Measurements from ENCODE around the gene SMOC2. TPM values are rescaled to one million over a fixed set of nuclear protein-coding genes. Genes with fewer than 3 reads are reported as not detected.

The SMOC2 gene
- total RNA-seq, 1 experiment from 2014 or later, result 0.42 TPM

DNA sequence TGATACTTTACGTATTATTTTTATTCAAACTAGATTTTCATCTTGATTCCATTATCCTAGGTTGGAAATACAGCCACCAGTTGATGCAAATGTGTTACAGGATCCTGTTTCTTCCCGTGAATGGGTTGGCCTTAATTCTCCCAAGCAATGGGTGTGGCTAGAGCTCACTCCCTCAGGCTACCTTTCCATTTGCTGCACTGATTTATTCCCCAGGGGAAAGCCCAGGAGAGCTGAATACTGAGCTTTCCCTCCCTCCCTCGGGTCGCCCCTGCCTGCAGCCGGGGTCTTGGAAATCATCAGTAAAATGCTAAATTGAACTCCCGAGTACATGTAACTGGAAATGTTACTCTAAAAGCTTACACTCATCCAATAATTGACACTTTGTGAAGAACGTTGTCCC lies 9.9 kb downstream of the SMOC2 start:
- no peaks in the 10 kb centered on the region for H3K9me3 ChIP-seq (ENCODE audit: control insufficient read depth in 1 of 2, insufficient read depth in 1 of 2, low read depth in 1 of 2, low read length in 2 of 2)
- no peaks in the 10 kb centered on the region for H3K9me2 ChIP-seq (ENCODE audit: insufficient read depth)
- ChIA-PET POLR2A (no interaction called here), RAD21 (ENCODE audit: low non-redundant PET in 1 of 2, low total read pairs in 2 of 2, uncharacterized antibody in 2 of 2, unreplicated experiment in 2 of 2) (no interaction called here), CTCF (no interaction called here)
- ATAC-seq, result no peak
- no peak overlapping the region for H3K27ac ChIP-seq (ENCODE audit: low read depth, low read length)
- no peaks in the 10 kb centered on the region for H4K20me1 ChIP-seq (ENCODE audit: insufficient read depth)
- H3K36me3 ChIP-seq (ENCODE audit: control insufficient read depth in 1 of 2, insufficient read depth in 2 of 2, low read length in 2 of 2), result no peaks in the 10 kb centered on the region
- no peak for DNase-seq (ENCODE audit: low read depth, low spot score)
- no peak overlapping the region for H3K4me3 ChIP-seq (replicated peaks in 1 of 2; ENCODE audit: low read depth in 1 of 2, low read length in 2 of 2)
- no peak overlapping the region for H3K9ac ChIP-seq (ENCODE audit: low read length)
- no peak overlapping the region for H3K4me2 ChIP-seq (ENCODE audit: low read length)
- intact Hi-C loops (cut with micrococcal nuclease), result no loop called here
- no peaks in the 10 kb centered on the region for H3K4me1 ChIP-seq (ENCODE audit: control insufficient read depth in 1 of 2, insufficient read depth in 2 of 2, low read length in 2 of 2)
- TF ChIP-seq SP1 (IDR thresholded peaks at IDR 0.05; ENCODE audit: low read depth) (no peak), CEBPB (IDR thresholded peaks at IDR 0.05; ENCODE audit: low read depth) (no peak), RAD21 (IDR thresholded peaks at IDR 0.05; ENCODE audit: low read depth) (no peak), ZFX (IDR thresholded peaks at IDR 0.05) (no peak), SRF (IDR thresholded peaks at IDR 0.05; ENCODE audit: low read depth) (no peak), CBX3 (IDR thresholded peaks at IDR 0.05; ENCODE audit: low read depth) (no peak), TCF7L2 (IDR thresholded peaks at IDR 0.05; ENCODE audit: borderline replicate concordance, extremely low read depth, insufficient read depth, insufficient read length) (no peak), EZH2phosphoT487 (IDR thresholded peaks at IDR 0.05; ENCODE audit: borderline replicate concordance) (no peak), FOSL1 (IDR thresholded peaks at IDR 0.05; ENCODE audit: low read depth) (no peak), ZNF274 (IDR thresholded peaks at IDR 0.05; ENCODE audit: low read depth, low read length) (no peak), ELF1 (IDR thresholded peaks at IDR 0.05; ENCODE audit: borderline replicate concordance, low read depth) (no peak), JUND (IDR thresholded peaks at IDR 0.05) (no peak), POLR2AphosphoS5 (IDR thresholded peaks at IDR 0.05; ENCODE audit: low read depth, low read length) (no peak), SIN3A (IDR thresholded peaks at IDR 0.05; ENCODE audit: low read depth) (no peak)
- TF ChIP-seq, protein P1, sequence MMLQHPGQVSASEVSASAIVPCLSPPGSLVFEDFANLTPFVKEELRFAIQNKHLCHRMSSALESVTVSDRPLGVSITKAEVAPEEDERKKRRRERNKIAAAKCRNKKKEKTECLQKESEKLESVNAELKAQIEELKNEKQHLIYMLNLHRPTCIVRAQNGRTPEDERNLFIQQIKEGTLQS (IDR thresholded peaks at IDR 0.05), result no peak
- TF ChIP-seq, protein P2, sequence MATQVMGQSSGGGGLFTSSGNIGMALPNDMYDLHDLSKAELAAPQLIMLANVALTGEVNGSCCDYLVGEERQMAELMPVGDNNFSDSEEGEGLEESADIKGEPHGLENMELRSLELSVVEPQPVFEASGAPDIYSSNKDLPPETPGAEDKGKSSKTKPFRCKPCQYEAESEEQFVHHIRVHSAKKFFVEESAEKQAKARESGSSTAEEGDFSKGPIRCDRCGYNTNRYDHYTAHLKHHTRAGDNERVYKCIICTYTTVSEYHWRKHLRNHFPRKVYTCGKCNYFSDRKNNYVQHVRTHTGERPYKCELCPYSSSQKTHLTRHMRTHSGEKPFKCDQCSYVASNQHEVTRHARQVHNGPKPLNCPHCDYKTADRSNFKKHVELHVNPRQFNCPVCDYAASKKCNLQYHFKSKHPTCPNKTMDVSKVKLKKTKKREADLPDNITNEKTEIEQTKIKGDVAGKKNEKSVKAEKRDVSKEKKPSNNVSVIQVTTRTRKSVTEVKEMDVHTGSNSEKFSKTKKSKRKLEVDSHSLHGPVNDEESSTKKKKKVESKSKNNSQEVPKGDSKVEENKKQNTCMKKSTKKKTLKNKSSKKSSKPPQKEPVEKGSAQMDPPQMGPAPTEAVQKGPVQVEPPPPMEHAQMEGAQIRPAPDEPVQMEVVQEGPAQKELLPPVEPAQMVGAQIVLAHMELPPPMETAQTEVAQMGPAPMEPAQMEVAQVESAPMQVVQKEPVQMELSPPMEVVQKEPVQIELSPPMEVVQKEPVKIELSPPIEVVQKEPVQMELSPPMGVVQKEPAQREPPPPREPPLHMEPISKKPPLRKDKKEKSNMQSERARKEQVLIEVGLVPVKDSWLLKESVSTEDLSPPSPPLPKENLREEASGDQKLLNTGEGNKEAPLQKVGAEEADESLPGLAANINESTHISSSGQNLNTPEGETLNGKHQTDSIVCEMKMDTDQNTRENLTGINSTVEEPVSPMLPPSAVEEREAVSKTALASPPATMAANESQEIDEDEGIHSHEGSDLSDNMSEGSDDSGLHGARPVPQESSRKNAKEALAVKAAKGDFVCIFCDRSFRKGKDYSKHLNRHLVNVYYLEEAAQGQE (IDR thresholded peaks at IDR 0.05; ENCODE audit: low read depth), result no peak
- TF ChIP-seq, protein P3, sequence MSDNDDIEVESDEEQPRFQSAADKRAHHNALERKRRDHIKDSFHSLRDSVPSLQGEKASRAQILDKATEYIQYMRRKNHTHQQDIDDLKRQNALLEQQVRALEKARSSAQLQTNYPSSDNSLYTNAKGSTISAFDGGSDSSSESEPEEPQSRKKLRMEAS (IDR thresholded peaks at IDR 0.05), result no peak
- TF ChIP-seq, protein P4, sequence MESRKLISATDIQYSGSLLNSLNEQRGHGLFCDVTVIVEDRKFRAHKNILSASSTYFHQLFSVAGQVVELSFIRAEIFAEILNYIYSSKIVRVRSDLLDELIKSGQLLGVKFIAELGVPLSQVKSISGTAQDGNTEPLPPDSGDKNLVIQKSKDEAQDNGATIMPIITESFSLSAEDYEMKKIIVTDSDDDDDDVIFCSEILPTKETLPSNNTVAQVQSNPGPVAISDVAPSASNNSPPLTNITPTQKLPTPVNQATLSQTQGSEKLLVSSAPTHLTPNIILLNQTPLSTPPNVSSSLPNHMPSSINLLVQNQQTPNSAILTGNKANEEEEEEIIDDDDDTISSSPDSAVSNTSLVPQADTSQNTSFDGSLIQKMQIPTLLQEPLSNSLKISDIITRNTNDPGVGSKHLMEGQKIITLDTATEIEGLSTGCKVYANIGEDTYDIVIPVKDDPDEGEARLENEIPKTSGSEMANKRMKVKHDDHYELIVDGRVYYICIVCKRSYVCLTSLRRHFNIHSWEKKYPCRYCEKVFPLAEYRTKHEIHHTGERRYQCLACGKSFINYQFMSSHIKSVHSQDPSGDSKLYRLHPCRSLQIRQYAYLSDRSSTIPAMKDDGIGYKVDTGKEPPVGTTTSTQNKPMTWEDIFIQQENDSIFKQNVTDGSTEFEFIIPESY (IDR thresholded peaks at IDR 0.05; ENCODE audit: extremely low read depth, insufficient replicate concordance, low read length), result no peak
- TF ChIP-seq, protein P5, sequence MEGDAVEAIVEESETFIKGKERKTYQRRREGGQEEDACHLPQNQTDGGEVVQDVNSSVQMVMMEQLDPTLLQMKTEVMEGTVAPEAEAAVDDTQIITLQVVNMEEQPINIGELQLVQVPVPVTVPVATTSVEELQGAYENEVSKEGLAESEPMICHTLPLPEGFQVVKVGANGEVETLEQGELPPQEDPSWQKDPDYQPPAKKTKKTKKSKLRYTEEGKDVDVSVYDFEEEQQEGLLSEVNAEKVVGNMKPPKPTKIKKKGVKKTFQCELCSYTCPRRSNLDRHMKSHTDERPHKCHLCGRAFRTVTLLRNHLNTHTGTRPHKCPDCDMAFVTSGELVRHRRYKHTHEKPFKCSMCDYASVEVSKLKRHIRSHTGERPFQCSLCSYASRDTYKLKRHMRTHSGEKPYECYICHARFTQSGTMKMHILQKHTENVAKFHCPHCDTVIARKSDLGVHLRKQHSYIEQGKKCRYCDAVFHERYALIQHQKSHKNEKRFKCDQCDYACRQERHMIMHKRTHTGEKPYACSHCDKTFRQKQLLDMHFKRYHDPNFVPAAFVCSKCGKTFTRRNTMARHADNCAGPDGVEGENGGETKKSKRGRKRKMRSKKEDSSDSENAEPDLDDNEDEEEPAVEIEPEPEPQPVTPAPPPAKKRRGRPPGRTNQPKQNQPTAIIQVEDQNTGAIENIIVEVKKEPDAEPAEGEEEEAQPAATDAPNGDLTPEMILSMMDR (IDR thresholded peaks at IDR 0.05 in 2 of 3, conservative IDR thresholded peaks at IDR 0.05 in 1 of 3; ENCODE audit: borderline replicate concordance in 1 of 3, insufficient read depth in 1 of 3, low read depth in 2 of 3, low read length in 2 of 3), result no peak
- peaks cover 7% of the 10 kb centered on the region; the same call in 1 of the 2 replicates for H3K27me3 ChIP-seq (ENCODE audit: insufficient read depth, low read length)
- no peaks in the 10 kb centered on the region for H3K79me2 ChIP-seq (ENCODE audit: insufficient read depth, low read length)
- no peak overlapping the region for H2AFZ ChIP-seq (ENCODE audit: low read depth, low read length, poor library complexity, severe bottlenecking)
- no TSS peak for BruUV-seq (replicated peaks)
